H1 (cell line): ENCODE results near the gene ELP1. TPM values are rescaled to one million over a fixed set of nuclear protein-coding genes. Genes with fewer than 3 reads are reported as not detected.

Experiments used
- CTCF ChIA-PET: fragments of 300-600 bp; sonication (Branson Sonifier 250); formaldehyde crosslinking; loops from one replicate; lab custom pipeline; 2021; ENCODE audit not compliant: partially characterized antibody; lab: Charles Lee
- POLR2A ChIA-PET: fragments of 300-600 bp; sonication (Branson Sonifier 250); formaldehyde crosslinking; loops from one replicate; lab custom pipeline; 2021; ENCODE audit warnings: inconsistent platforms; ENCODE audit not compliant: partially characterized antibody; lab: Charles Lee
- DNase-seq, 2 experiments: peaks; one replicate each; pipeline versions ENCODE4 v3.0.0 to v3.0.0-alpha.2; 2010 to 2022; ENCODE audit warnings: low spot score in 2 of 2, low read depth in 1 of 2, mixed read lengths in 1 of 2
- FAIRE-seq: peaks from 2 replicates; lab custom pipeline; 2011; peaks lifted over from hg19 to GRCh38; lab: Jason Lieb, UNC
- H2AFZ ChIP-seq: 2 replicates; pipeline ENCODE4 v1.8.1; 2012; ENCODE audit warnings: low read length, inconsistent platforms
- H2AK5ac ChIP-seq: 2 replicates; pipeline ENCODE4 v1.6.1; 2013; ENCODE audit warnings: low read depth, low read length
- H2BK120ac ChIP-seq: replicated peaks from 2 replicates; pipeline ENCODE3; 2013; ENCODE audit warnings: low read depth, low read length, inconsistent platforms
- H2BK12ac ChIP-seq: 2 replicates; pipeline ENCODE4 v1.6.1; 2013; ENCODE audit warnings: low read depth, low read length
- H2BK15ac ChIP-seq: 2 replicates; pipeline ENCODE4 v1.6.1; 2013; ENCODE audit warnings: low read length
- H2BK20ac ChIP-seq: 2 replicates; pipeline ENCODE4 v1.6.1; 2013; ENCODE audit warnings: low read length
- H2BK5ac ChIP-seq: 2 replicates; pipeline ENCODE4 v1.6.1; 2013; ENCODE audit warnings: low read depth, low read length
- H3K14ac ChIP-seq: 2 replicates; pipeline ENCODE4 v1.6.1; 2013; ENCODE audit warnings: inconsistent platforms; ENCODE audit not compliant: insufficient read length
- H3K18ac ChIP-seq: 2 replicates; pipeline ENCODE4 v1.6.1; 2013; ENCODE audit warnings: low read length; ENCODE audit errors: extremely low read depth
- H3K23ac ChIP-seq: 2 replicates; pipeline ENCODE4 v1.6.1; 2013; ENCODE audit warnings: inconsistent platforms; ENCODE audit not compliant: insufficient read length
- H3K23me2 ChIP-seq: 2 replicates; pipeline ENCODE4 v1.6.1; 2013; ENCODE audit warnings: low read depth, low read length
- H3K27ac ChIP-seq: 2 replicates; pipeline ENCODE4 v1.6.1; 2011; ENCODE audit warnings: low read depth, low read length, inconsistent platforms
- H3K27me3 ChIP-seq, 4 experiments: replicated peaks in 1 of 4; 1 replicate in 1 of 4; 2 replicates in 3 of 4; pipeline versions ENCODE4 v1.6.1 to v1.8.1; 2011 to 2013; ENCODE audit warnings: low read length in 3 of 4, mild to moderate bottlenecking in 3 of 4, inconsistent platforms in 2 of 4, mixed read lengths in 2 of 4, moderate library complexity in 1 of 4; ENCODE audit not compliant: control insufficient read depth in 3 of 4, insufficient read depth in 3 of 4; ENCODE audit errors: extremely low read depth in 1 of 4
- H3K36me3 ChIP-seq, 4 experiments: 2 replicates each; pipeline versions ENCODE4 v1.6.1 to v1.8.1; 2011 to 2013; ENCODE audit warnings: mild to moderate bottlenecking in 4 of 4, low read length in 3 of 4, moderate library complexity in 2 of 4, control low read depth in 1 of 4, inconsistent platforms in 1 of 4; ENCODE audit not compliant: insufficient read depth in 4 of 4, control insufficient read depth in 2 of 4
- H3K4ac ChIP-seq: replicated peaks from 2 replicates; pipeline ENCODE3; 2013; ENCODE audit warnings: low read length, low read depth, mixed read lengths, inconsistent platforms; ENCODE audit not compliant: insufficient read length
- H3K4me1 ChIP-seq, 4 experiments: replicated peaks in 1 of 4; 1 replicate in 1 of 4; 2 replicates in 3 of 4; pipeline versions ENCODE4 v1.6.1 to v1.8.1; 2011 to 2013; ENCODE audit warnings: low read length in 3 of 4, inconsistent platforms in 2 of 4, mixed read lengths in 1 of 4; ENCODE audit not compliant: insufficient read depth in 4 of 4, control insufficient read depth in 3 of 4
- H3K4me2 ChIP-seq, 2 experiments: 2 replicates each; pipeline versions ENCODE4 v1.6.1 to v1.8.1; 2011 to 2013; ENCODE audit warnings: low read depth in 2 of 2, low read length in 2 of 2, control low read depth in 1 of 2, inconsistent platforms in 1 of 2, mild to moderate bottlenecking in 1 of 2; ENCODE audit not compliant: insufficient read depth in 1 of 2
- H3K4me3 ChIP-seq, 4 experiments: fragments of 200-600, 300-600 bp in 1 of 4; sonication (generic), shearing (Covaris generic), sonication (Bioruptor Twin) in 1 of 4; 2 replicates each; pipeline versions ENCODE4 v1.5.1 to v1.8.1; 2011 to 2016; ENCODE audit warnings: low read length in 4 of 4, low read depth in 3 of 4, control low read depth in 2 of 4, inconsistent platforms in 2 of 4, mild to moderate bottlenecking in 2 of 4, mixed read lengths in 1 of 4, moderate library complexity in 1 of 4; ENCODE audit not compliant: insufficient read depth in 2 of 4; ENCODE audit errors: extremely low read depth in 1 of 4
- H3K56ac ChIP-seq: replicated peaks from 2 replicates; pipeline ENCODE3; 2013; ENCODE audit warnings: low read depth, mild to moderate bottlenecking, mixed read lengths, low read length, inconsistent platforms; ENCODE audit not compliant: insufficient read length
- H3K79me1 ChIP-seq: 2 replicates; pipeline ENCODE4 v1.6.1; 2013; ENCODE audit warnings: low read depth, low read length, control low read depth
- H3K79me2 ChIP-seq, 2 experiments: 2 replicates each; pipeline versions ENCODE4 v1.6.1 to v1.8.1; 2012 to 2013; ENCODE audit warnings: low read length in 2 of 2, mild to moderate bottlenecking in 2 of 2, inconsistent platforms in 1 of 2; ENCODE audit not compliant: insufficient read depth in 2 of 2, control insufficient read depth in 1 of 2
- H3K9ac ChIP-seq, 4 experiments: replicated peaks in 1 of 4; 1 replicate in 1 of 4; 2 replicates in 3 of 4; pipeline versions ENCODE4 v1.6.1 to v1.8.1; 2011 to 2013; ENCODE audit warnings: low read depth in 3 of 4, low read length in 3 of 4, control low read depth in 2 of 4, mild to moderate bottlenecking in 2 of 4, moderate library complexity in 2 of 4, inconsistent platforms in 1 of 4; ENCODE audit errors: extremely low read depth in 1 of 4
- H3K9me3 ChIP-seq, 2 experiments: 2 replicates each; pipeline versions ENCODE4 v1.6.1 to v1.8.1; 2012 to 2013; ENCODE audit warnings: mild to moderate bottlenecking in 2 of 2, moderate library complexity in 2 of 2, control low read depth in 1 of 2, inconsistent platforms in 1 of 2, low read depth in 1 of 2, low read length in 1 of 2, mixed read lengths in 1 of 2; ENCODE audit not compliant: insufficient read depth in 2 of 2
- H4K20me1 ChIP-seq, 2 experiments: replicated peaks in 1 of 2; 2 replicates each; pipeline versions ENCODE3 to v1.8.1; 2011 to 2013; ENCODE audit warnings: inconsistent platforms in 2 of 2, low read length in 2 of 2, mild to moderate bottlenecking in 1 of 2; ENCODE audit not compliant: insufficient read depth in 2 of 2, control insufficient read depth in 1 of 2
- H4K5ac ChIP-seq: 2 replicates; pipeline ENCODE4 v1.6.1; 2013; ENCODE audit warnings: low read length, low read depth, mixed read lengths, inconsistent platforms; ENCODE audit not compliant: insufficient read length
- H4K8ac ChIP-seq: 2 replicates; pipeline ENCODE4 v1.8.0; 2013; ENCODE audit warnings: mild to moderate bottlenecking, moderate library complexity, low read length, inconsistent platforms; ENCODE audit not compliant: insufficient read depth; ENCODE audit errors: extremely low read depth
- H4K91ac ChIP-seq: replicated peaks from 2 replicates; pipeline ENCODE3; 2013; ENCODE audit warnings: low read length, mixed read lengths, inconsistent platforms; ENCODE audit not compliant: insufficient read length
- ASH2L ChIP-seq: fragments of 200-600, 300-600 bp; sonication (generic); IDR thresholded peaks from one replicate; pipeline ENCODE4 v1.7.1; 2017; ENCODE audit warnings: low read length
- BCL11A ChIP-seq, 2 experiments: IDR thresholded peaks; one replicate each; pipeline ENCODE4 v1.6.1; 2011; ENCODE audit warnings: low read depth in 2 of 2, low read length in 2 of 2, mild to moderate bottlenecking in 2 of 2
- CBX8 ChIP-seq: fragments of 300-800, 300-1000 bp; sonication (generic); IDR thresholded peaks from 2 replicates; pipeline ENCODE4 v1.7.1; 2016; ENCODE audit warnings: low read depth, low read length, borderline replicate concordance
- CEBPB ChIP-seq: IDR thresholded peaks from 2 replicates; pipeline ENCODE4 v1.6.1; 2012; ENCODE audit warnings: low read depth, low read length
- EP300 ChIP-seq, 2 experiments: IDR thresholded peaks; 1 replicate in 1 of 2; 2 replicates in 1 of 2; pipeline ENCODE4 v1.6.1; 2011 to 2012; ENCODE audit warnings: low read depth in 2 of 2, low read length in 2 of 2, mild to moderate bottlenecking in 2 of 2, borderline replicate concordance in 1 of 2, inconsistent platforms in 1 of 2, moderate library complexity in 1 of 2
- KDM5A ChIP-seq: fragments of 200-600 bp; IDR thresholded peaks from 2 replicates; pipeline ENCODE4 v1.7.1; 2012; ENCODE audit warnings: mild to moderate bottlenecking, low read length, inconsistent platforms, mixed read lengths
- POLR2A ChIP-seq, 2 experiments: IDR thresholded peaks; 1 replicate in 1 of 2; 2 replicates in 1 of 2; pipeline ENCODE4 v1.6.1; 2011; ENCODE audit warnings: low read depth in 2 of 2, low read length in 2 of 2, mild to moderate bottlenecking in 2 of 2; ENCODE audit errors: control extremely low read depth in 1 of 2
- POLR2AphosphoS5 ChIP-seq: IDR thresholded peaks from 2 replicates; pipeline ENCODE4 v1.6.1; 2011; ENCODE audit warnings: low read depth, low read length
- SIRT6 ChIP-seq: IDR thresholded peaks from one replicate; pipeline ENCODE4 v1.7.1; 2012; ENCODE audit warnings: low read length, inconsistent platforms
- SP4 ChIP-seq: IDR thresholded peaks from 2 replicates; pipeline ENCODE4 v1.6.1; 2012; ENCODE audit warnings: low read length, inconsistent platforms
- SRF ChIP-seq: IDR thresholded peaks from 2 replicates; pipeline ENCODE4 v1.6.1; 2011; ENCODE audit warnings: mild to moderate bottlenecking, low read depth, low read length, moderate library complexity
- TAF7 ChIP-seq: optimal IDR thresholded peaks from 2 replicates; pipeline ENCODE3; 2011; ENCODE audit warnings: low read depth, mild to moderate bottlenecking, inconsistent platforms, low read length, moderate library complexity, borderline replicate concordance
- TCF12 ChIP-seq: IDR thresholded peaks from 2 replicates; pipeline ENCODE4 v1.6.1; 2011; ENCODE audit warnings: low read depth, mild to moderate bottlenecking, low read length
- WGBS, 2 experiments: shearing (Covaris generic) in 1 of 2; methylation state at CpG; one replicate each; pipeline versions ENCODE4 v1.1.6 to v1.1.7; 2013 to 2015; ENCODE audit warnings: low lambda C conversion rate in 2 of 2, mixed read lengths in 2 of 2, inconsistent platforms in 1 of 2, low coverage in 1 of 2, missing lambda C conversion rate in 1 of 2; ENCODE audit not compliant: insufficient replicate concordance in 2 of 2, insufficient coverage in 1 of 2, insufficient read length in 1 of 2; ENCODE audit errors: extremely low coverage in 1 of 2, missing lambda C conversion rate in 1 of 2; 5-methylcytosine and 5-hydroxymethylcytosine counted together
- polyA plus RNA-seq, 7 experiments: library from polyadenylated mRNA; depleted of rRNA in 3 of 7; stranded (reverse) in 5 of 7; unstranded in 2 of 7; fragments of >200 nt in 5 of 7; fragments of 200-250 nt in 2 of 7; gene quantifications; 1 replicate in 5 of 7; 2 replicates in 1 of 7; 4 replicates in 1 of 7; pipeline versions ENCODE4 v1.2.1 to v1.2.3, GENCODE V29; 2011 to 2013; ENCODE audit warnings: missing spikeins in 2 of 7, mixed read lengths in 2 of 7
- total RNA-seq: library from RNA; stranded (reverse); fragmentation: NEBNext Ultra II Directional; extraction: Animal tissue kit (Norgen Biotek cat#: 25700); gene quantifications from 2 replicates; pipeline ENCODE4 v1.2.1, GENCODE V29; 2021

ELP1 gene
- total and polyA plus RNA-seq, 2 of the 8 experiments (the other 6 are each of a cell fraction or from before 2014, with no cell fraction given), result 13.9 to 31.3 TPM

DNA sequence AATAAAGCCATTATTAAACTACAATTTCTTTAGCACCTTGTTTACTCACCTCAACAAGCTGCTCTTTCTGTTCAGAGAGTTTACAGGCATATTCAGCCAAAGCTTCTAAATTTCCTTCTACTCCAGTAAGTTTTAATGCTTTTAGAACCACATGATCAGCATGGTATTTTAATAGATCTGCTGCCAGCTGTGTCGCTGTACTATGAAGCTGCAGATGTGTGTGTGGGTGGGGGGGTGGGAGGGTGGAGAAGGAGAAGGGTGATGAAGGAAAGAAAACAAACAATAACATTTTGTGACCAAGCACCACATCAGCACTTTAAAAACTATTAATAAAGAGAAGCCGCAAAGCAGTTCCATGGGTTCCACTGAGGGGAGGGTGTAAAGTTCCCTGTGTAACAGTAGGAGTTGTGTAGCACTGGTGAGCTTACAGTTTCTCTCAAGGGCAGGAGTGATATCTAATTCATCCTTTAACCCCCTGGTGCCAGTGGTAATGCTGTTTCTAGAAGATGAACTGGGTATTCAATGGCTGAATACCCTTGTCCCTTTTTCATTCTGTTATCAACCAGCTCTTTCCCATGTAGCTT lies 38.8 kb upstream of the ELP1 start:
- no peak overlapping the region for H3K56ac ChIP-seq
- no peak overlapping the region for H3K14ac ChIP-seq
- H3K79me1 ChIP-seq, result no peaks in the 10 kb centered on the region
- 97% methylated on average over 2 of the region's 2 CpGs; no CpG with 5 or more reads in 1 of the 2 experiments for WGBS, 2 experiments
- ChIA-PET CTCF (interaction anchor here (0.6 kb wide), 1 partner anchor 28 kb away, joined by 4 read pairs; no protein-coding TSS in a partner anchor), POLR2A (no interaction called here)
- H2BK120ac ChIP-seq, result no peak overlapping the region
- no peak for TF ChIP-seq SRF
- TF ChIP-seq CBX8, result no peak
- no peak for TF ChIP-seq POLR2A (IDR thresholded peaks at IDR 0.05; ENCODE audit: control extremely low read depth in 1 of 2, low read depth in 2 of 2, low read length in 2 of 2)
- TF ChIP-seq POLR2AphosphoS5, result no peak
- TF ChIP-seq BCL11A (IDR thresholded peaks at IDR 0.05; ENCODE audit: low read depth in 2 of 2, low read length in 2 of 2), result no peak
- TF ChIP-seq ASH2L, result no peak
- TF ChIP-seq TAF7, result no peak
- no peak for TF ChIP-seq SIRT6
- TF ChIP-seq SP4, result no peak
- no peak for TF ChIP-seq KDM5A
- no peak for TF ChIP-seq EP300 (IDR thresholded peaks at IDR 0.05; ENCODE audit: borderline replicate concordance in 1 of 2, low read depth in 2 of 2, low read length in 2 of 2)
- no peak for TF ChIP-seq TCF12
- TF ChIP-seq CEBPB, result no peak
- no peak overlapping the region for H3K4me3 ChIP-seq
- no peak overlapping the region for H3K4ac ChIP-seq
- H4K91ac ChIP-seq, result no peak overlapping the region
- FAIRE-seq, result no peak
- H2BK20ac ChIP-seq, result no peak overlapping the region
- H3K9ac ChIP-seq, result no peak overlapping the region
- no peaks in the 10 kb centered on the region for H3K27me3 ChIP-seq
- H2AFZ ChIP-seq, result no peak overlapping the region
- H2BK15ac ChIP-seq, result no peak overlapping the region
- H3K27ac ChIP-seq, result no peak overlapping the region
- no peak overlapping the region for H4K8ac ChIP-seq
- no peak overlapping the region for H2BK5ac ChIP-seq
- no peak overlapping the region for H3K23ac ChIP-seq
- no peak overlapping the region for H2BK12ac ChIP-seq
- H3K36me3 ChIP-seq, result peaks cover 0 to 16% (median 7%) of the 10 kb centered on the region in 4 experiments; a peak in 6 of 8 replicates
- no peak overlapping the region for H2AK5ac ChIP-seq
- 0 out of 4 replicates have a peak, but pooled peaks cover 0 to 2% of the 10 kb centered on the region in 2 experiments for H3K9me3 ChIP-seq
- no peak overlapping the region for H3K4me2 ChIP-seq
- H3K79me2 ChIP-seq, result no peaks in the 10 kb centered on the region
- H4K20me1 ChIP-seq, result no peaks in the 10 kb centered on the region
- H3K18ac ChIP-seq, result no peak overlapping the region
- H3K23me2 ChIP-seq, result no peaks in the 10 kb centered on the region
- H3K4me1 ChIP-seq, result no peaks in the 10 kb centered on the region
- H4K5ac ChIP-seq, result no peak overlapping the region
- DNase-seq, result no peak
